DOHH2 (cell line): Measurements from ENCODE around the gene IL19.

ENCODE experiments used
- CTCF ChIP-seq: fragments of 200-600 bp; sonication (generic); IDR thresholded peaks from one replicate; pipeline ENCODE4 v1.5.1; 2014; ENCODE audit warnings: antibody characterized with exemption, mild to moderate bottlenecking, low read depth, low read length; ENCODE audit not compliant: poor library complexity, severe bottlenecking
- EZH2phosphoT487 ChIP-seq: fragments of 200-600 bp; sonication (generic); IDR thresholded peaks from 2 replicates; pipeline ENCODE4 v1.6.1; 2017; ENCODE audit warnings: borderline replicate concordance, mild to moderate bottlenecking, antibody characterized with exemption, low read length, moderate library complexity, mixed read lengths

- TF ChIP-seq CTCF (no peak), EZH2phosphoT487 (no peak)
Observed at GRCh38 chr1:206744683-206745082, 25.9 kb upstream of the IL19 start.
